ENCODE measurements around the gene GRN.

The GRN gene

DNA sequence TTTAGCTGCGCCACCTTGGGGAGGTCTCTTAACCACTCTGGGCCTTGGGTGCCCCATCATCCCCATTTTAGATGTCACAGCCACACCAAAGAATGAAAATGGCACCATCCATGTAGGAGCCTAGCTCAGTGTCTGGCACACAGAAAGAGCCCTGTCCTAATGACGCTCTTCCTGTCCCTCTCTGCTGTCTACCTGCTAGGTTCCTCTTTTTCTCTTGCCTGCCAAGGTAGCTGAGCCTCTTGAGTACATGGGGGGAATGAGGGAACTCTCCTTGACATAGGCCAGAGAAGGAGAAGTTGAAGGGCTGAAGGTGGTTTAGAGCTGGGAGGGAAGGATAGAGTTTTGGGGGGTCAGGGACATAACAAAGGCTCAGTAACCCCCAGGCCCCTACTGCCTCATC, 34.9 kb upstream of the GRN start:
- TF ChIP-seq, protein P1, sequence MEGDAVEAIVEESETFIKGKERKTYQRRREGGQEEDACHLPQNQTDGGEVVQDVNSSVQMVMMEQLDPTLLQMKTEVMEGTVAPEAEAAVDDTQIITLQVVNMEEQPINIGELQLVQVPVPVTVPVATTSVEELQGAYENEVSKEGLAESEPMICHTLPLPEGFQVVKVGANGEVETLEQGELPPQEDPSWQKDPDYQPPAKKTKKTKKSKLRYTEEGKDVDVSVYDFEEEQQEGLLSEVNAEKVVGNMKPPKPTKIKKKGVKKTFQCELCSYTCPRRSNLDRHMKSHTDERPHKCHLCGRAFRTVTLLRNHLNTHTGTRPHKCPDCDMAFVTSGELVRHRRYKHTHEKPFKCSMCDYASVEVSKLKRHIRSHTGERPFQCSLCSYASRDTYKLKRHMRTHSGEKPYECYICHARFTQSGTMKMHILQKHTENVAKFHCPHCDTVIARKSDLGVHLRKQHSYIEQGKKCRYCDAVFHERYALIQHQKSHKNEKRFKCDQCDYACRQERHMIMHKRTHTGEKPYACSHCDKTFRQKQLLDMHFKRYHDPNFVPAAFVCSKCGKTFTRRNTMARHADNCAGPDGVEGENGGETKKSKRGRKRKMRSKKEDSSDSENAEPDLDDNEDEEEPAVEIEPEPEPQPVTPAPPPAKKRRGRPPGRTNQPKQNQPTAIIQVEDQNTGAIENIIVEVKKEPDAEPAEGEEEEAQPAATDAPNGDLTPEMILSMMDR (conservative IDR thresholded peaks at IDR 0.05; ENCODE audit: low read length): no peak
- DNase-seq (ENCODE audit: low read depth): no peak

DNA sequence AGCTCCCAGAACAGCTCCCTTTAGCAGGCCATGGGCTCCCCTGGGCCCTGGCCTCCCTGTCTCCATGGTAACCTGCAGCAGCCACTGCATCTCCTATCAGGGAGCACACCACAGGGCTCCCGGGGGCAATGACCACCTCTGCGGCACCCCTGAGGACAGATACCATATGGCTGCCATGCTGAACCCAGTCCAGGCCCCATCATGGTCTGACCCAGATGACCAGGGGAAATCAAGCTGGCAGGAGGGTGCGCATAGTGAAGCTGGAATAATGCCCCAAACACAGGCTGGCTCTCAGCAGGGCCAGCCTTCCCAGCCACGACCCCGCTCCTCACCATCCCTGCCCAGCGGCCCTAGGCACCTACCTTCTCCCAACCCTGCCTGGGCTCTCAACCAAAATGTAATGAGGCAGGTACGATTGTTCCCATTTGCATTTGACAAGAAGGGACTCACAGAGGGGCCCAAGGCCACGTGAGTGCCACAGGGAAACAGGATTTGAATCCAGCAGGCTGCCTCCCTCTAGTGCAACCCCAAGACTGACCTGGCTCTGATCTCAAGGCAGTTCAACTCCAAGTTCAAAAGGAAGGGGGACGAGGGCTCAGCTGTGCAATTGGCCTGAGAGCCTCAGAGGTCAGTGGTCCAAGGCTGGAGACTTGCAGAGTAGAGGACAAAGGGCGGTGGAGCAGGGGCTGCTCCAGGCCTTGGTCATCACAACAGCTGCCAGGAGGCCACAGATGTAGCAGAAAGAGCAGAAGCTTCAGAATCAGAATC, 34.3 kb upstream of the GRN start:
- no peak for DNase-seq (ENCODE audit: low read depth)
- no peak overlapping the region for H3K4me3 ChIP-seq (ENCODE audit: low read length)
- TF ChIP-seq, protein P1 (conservative IDR thresholded peaks at IDR 0.05; ENCODE audit: low read length): no peak

More for the DNA sequence above, 34.9 kb upstream of the GRN start:
- H3K4me3 ChIP-seq (ENCODE audit: low read length): no peak overlapping the region

DNA sequence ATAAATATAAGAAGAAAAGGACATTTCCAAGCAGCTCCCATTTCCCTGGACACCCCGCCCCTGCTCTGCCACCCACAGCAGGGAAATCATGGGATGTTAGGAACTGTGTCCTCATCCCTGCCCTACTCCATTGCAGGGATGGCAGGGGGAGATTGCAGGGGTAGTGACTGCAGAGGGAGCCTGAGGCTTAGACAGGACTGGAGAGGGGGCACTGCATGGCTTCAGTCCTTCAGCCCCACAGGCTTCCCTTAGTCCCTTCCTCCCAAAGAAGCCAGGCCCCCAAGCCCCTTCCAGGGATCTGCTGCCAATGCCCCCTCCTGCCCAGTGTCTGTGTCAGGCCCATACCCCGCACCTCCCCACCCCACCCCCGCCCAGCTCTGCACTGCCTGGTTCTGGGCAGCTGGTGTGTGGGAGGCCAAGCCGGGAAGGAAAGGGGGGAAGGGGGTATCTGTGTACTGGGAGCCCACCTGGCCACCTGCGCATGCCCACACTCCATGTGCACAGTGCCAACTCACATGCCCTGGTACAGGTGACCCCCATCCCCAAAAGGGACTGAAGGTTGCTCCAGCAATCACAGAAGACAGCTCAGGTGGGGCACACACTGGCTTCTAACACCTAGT, 33.4 kb upstream of the GRN start:
- no peak overlapping the region for H3K4me3 ChIP-seq (ENCODE audit: low read length)
- DNase-seq (ENCODE audit: low read depth): no peak
- TF ChIP-seq, protein P1 (conservative IDR thresholded peaks at IDR 0.05; ENCODE audit: low read length): no peak

DNA sequence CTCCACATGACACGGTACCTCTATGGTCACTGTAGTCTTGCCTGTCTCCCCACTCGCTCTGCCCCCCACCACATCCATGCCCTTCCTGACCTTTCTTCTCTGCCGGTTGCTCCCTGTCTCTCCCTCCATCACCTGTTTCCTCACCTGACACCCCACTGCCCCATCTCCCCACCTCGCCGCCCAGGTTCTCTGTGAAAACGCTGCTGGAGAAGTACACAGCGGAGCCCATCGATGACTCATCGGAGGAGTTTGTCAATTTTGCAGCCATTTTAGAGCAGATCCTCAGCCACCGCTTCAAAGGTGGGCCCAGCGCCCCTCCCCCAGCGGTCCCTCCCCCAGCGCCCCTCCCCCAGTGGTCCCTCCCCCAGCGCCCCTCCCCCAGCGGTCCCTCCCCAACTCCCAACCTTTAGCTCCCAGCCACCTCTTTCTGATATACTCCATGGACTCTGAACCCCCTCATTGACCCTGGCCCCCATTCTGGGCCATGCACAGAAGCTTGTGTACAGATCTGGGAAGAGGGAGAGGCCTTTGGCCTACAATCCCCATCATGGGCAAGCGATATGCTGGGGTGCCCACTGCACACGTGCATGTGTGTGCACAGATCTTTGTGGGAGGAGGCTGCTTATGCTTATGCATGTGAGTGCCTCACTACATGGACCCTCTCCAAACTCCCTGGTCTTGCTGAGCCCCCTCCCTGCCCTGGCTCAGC, 32.6 kb upstream of the GRN start:
- TF ChIP-seq, protein P1 (conservative IDR thresholded peaks at IDR 0.05; ENCODE audit: low read length): no peak
- H3K4me3 ChIP-seq (ENCODE audit: low read length): no peak overlapping the region

DNA sequence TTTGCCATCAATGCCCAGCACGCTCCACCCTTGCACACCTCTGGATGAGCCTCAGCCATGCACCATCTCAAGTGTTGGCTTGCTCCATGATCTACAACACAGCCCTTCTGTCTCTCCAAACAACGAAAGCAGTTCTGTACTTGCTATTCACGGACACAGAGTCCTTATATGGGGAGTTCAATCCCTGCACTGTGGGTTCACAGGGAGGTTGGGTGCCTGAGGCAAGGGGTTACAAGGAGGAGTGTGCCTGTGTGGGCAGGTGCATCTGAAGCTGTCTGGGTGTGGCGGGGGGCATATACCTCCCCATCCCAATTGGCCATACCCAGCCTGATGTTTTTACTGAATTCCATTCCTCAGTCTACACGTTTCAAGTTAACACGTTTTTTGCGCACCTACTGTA, 31.1 kb upstream of the GRN start:
- TF ChIP-seq, protein P1 (conservative IDR thresholded peaks at IDR 0.05; ENCODE audit: low read length): no peak
- no peak overlapping the region for H3K4me3 ChIP-seq (ENCODE audit: low read length)
- DNase-seq (ENCODE audit: low read depth): no peak

More for the DNA sequence above, 32.6 kb upstream of the GRN start:
- DNase-seq (ENCODE audit: low read depth): no peak

DNA sequence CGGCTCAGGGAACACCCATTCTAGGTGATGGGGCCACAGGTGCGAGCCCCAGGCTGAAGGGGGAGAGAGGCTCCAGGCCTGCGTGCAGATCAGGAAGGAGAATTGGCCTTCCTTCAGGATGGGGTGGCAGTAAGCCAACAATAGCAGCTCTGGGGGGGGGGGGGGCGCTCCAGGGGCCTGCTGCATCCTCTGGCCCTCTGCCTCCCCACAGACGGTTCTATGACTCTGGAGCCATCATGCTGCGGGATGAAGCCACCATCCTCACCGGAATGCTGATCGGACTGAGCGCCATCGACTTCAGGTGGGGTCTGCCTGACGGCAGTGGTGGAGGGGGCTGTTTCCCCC, 30.6 kb upstream of the GRN start:
- no peak for DNase-seq (ENCODE audit: low read depth)

More for the DNA sequence above, 30.6 kb upstream of the GRN start:
- TF ChIP-seq, protein P1 (conservative IDR thresholded peaks at IDR 0.05; ENCODE audit: low read length): no peak
- H3K4me3 ChIP-seq (ENCODE audit: low read length): no peak overlapping the region
